Colonic mucosa (tissue), 4 donors: Measurements from ENCODE around the gene ZNF24. TPM values are rescaled to one million over a fixed set of nuclear protein-coding genes. Genes with fewer than 3 reads are reported as not detected.

ENCODE experiments used
- DNase-seq: peaks from one replicate; pipeline ENCODE4 v3.0.0-alpha.2; 2020
- H3K27ac ChIP-seq: fragments of 200-600 bp; one replicate; pipeline ENCODE4 v1.8.0; 2021
- H3K27me3 ChIP-seq: fragments of 200-600 bp; one replicate; pipeline ENCODE4 v1.8.0; 2021
- H3K36me3 ChIP-seq: fragments of 200-600 bp; one replicate; pipeline ENCODE4 v1.8.0; 2021
- H3K4me1 ChIP-seq: fragments of 200-600 bp; one replicate; pipeline ENCODE4 v1.8.0; 2021; ENCODE audit warnings: mild to moderate bottlenecking
- H3K4me3 ChIP-seq: fragments of 200-600 bp; one replicate; pipeline ENCODE4 v1.8.0; 2021
- H3K9ac ChIP-seq, 2 donors: one replicate each; pipeline ENCODE4 v1.7.0; 2013; ENCODE audit warnings: control low read depth in 2 of 2, low read depth in 2 of 2, low read length in 2 of 2
- H3K9me3 ChIP-seq: fragments of 200-600 bp; one replicate; pipeline ENCODE4 v1.8.0; 2021
- CTCF ChIP-seq: fragments of 200-600 bp; IDR thresholded peaks from one replicate; pipeline ENCODE4 v1.8.0; 2022; ENCODE audit warnings: antibody characterized with exemption, mild to moderate bottlenecking
- intact Hi-C: fragments of 100-400 bp; cut with DNase I; formaldehyde crosslinking; loops from one replicate; pipeline ENCODE4 v1.14.1; 2022
- total RNA-seq, 2 donors: library from RNA; stranded (reverse); fragmentation: NEBNext Ultra II Directional in 1 of 2; extraction: Animal tissue kit (Norgen Biotek cat#: 25700) in 1 of 2; gene quantifications; one replicate each; pipeline ENCODE4 v1.2.1, GENCODE V29; 2021
- donor health status: healthy.
- donor health status: DM: no; HTN: no; CAD: no.
- donor health status: DM: no; HTN: no; CAD: no.

Gene ZNF24
- 10 to 100 TPM; 49.1 to 55.5 TPM for total RNA-seq

DNA sequence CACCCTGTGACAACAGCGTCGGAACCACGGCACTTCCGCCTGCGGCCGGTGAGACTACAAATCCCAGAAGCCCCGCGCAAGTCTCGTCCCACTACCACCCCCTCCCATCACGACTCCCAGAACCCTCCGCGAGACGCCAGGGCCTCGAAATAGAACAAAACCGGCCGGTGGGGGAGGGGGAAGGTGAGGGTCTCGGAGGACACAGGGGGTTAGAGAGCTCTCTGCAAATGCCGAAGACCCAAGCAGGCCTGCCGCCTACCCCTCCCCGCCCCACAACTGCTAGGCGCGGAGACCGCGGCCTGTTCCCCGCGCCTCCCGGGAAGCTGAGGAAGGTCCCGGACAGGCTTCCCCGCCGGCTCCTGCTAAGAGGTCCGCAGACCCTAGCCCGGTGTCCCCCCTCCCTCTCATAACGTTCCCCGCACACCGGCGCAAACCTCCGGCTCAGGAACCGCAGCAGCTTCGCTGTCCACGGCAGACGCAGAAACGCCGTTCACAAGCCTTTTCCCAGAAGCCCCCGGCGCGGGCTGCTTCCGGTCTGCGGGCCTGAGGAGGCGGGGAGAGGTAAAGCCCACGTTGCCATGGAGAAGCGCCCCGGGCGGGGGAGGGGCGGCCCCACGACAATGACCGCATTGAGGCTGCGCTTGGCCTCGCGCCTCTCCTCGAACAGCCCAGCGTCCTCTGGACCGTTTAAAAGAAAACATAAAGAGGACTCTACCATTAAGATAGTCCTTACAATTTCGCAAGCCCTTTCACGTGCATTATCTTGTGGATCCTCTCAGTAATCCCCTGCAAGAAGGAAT lies at the start of gene ZNF24:
ZNF24 (minus strand) TSS at position 485 of the 800 bp plus-strand sequence. CDS start 3,770 bp downstream, outside the sequence.
- H3K27me3 ChIP-seq, result no peaks in the 10 kb centered on the region
- H3K4me1 ChIP-seq, result no peaks in the 10 kb centered on the region
- intact Hi-C loops, result loop anchor here (5.0 kb wide), 1 partner anchor 102 kb away; the partner anchor contains the start of gene ZNF397
- peak; percentile 98 for DNase-seq
- peak within 1 kb of the TSS; percentile 97 for H3K27ac ChIP-seq
- H3K9ac ChIP-seq, result peak within 1 kb of the TSS; percentile 83 to 94
- peaks cover 3% of the 10 kb centered on the region for H3K36me3 ChIP-seq
- no peaks in the 10 kb centered on the region for H3K9me3 ChIP-seq
- H3K4me3 ChIP-seq, result peak within 1 kb of the TSS; percentile 92
- no peak for TF ChIP-seq CTCF

- H3K9ac ChIP-seq, result no peak overlapping the region
- H3K9me3 ChIP-seq, result no peaks in the 10 kb centered on the region
- H3K4me1 ChIP-seq, result no peaks in the 10 kb centered on the region
- no peak for TF ChIP-seq CTCF
- no peaks in the 10 kb centered on the region for H3K27me3 ChIP-seq
- no peak for DNase-seq
- H3K27ac ChIP-seq, result no peak overlapping the region
- intact Hi-C loops, result no loop called here
- H3K4me3 ChIP-seq, result no peak overlapping the region
- H3K36me3 ChIP-seq, result no peaks in the 10 kb centered on the region
Measured at GRCh38 chr18:35393716-35394115, 49.5 kb upstream of the ZNF24 start.

DNA sequence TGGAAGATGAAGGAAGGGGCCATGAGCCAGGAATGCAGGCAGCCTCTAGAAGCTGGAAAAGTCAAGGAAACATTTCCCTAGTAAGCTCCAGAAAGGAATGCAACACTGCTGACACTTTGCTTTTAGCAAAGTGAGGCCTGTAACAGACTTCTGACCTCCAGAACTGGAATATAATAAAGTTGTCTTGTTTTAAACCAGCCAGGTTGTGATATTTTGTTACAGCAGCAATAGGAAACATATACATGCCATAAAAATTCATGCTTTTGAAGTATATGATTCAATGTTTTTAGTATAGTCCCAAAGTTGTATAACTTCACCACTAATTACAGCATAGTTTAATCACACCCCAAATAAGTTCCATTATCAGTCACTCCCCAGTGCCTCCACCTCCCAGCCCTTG lies 48.2 kb upstream of the ZNF24 start:
- Histone ChIP-seq H3K27ac (no peak overlapping the region), H3K36me3 (no peaks in the 10 kb centered on the region), H3K9me3 (no peaks in the 10 kb centered on the region), H3K27me3 (no peaks in the 10 kb centered on the region), H3K4me1 (no peaks in the 10 kb centered on the region), H3K4me3 (no peak overlapping the region), H3K9ac (no peak overlapping the region)
- TF ChIP-seq CTCF, result no peak
- intact Hi-C loops, result no loop called here
- no peak for DNase-seq

- H3K4me3 ChIP-seq, result no peak overlapping the region
- DNase-seq, result no peak
- H3K36me3 ChIP-seq, result no peaks in the 10 kb centered on the region
- H3K27me3 ChIP-seq, result no peaks in the 10 kb centered on the region
- no peak for TF ChIP-seq CTCF
- intact Hi-C loops, result no loop called here
- H3K9ac ChIP-seq, result no peak overlapping the region
- no peaks in the 10 kb centered on the region for H3K9me3 ChIP-seq
- H3K4me1 ChIP-seq, result no peaks in the 10 kb centered on the region
- no peak overlapping the region for H3K27ac ChIP-seq
Measured at GRCh38 chr18:35390951-35391700, 46.9 kb upstream of the ZNF24 start.

DNA sequence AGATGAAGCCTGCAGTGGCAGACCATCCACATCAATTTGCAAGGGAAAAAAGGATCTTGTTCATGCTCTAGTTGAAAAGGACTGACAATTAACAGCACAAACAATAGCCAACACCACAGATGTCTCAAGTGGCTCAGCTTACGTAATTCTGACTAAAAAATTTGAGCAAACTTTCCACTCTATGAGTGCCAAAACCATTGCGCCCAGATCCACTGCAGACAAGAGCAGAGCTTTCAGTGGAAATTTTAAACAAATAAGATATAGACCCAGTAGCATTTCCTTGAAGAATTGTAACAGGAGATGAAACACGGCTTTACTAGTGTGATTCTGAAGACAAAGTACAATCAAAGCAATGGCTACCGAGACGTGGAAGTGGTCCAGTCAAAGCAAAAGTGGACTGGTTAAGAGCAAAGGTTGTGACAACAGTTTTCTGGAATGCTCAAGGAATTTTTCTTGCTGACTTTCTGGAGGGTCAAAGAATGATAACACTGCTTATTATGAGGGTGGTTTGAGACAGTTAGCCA lies 44.9 kb upstream of the ZNF24 start:
- Histone ChIP-seq H3K9me3 (no peaks in the 10 kb centered on the region), H3K27me3 (no peaks in the 10 kb centered on the region), H3K9ac (no peak overlapping the region), H3K27ac (no peak overlapping the region), H3K36me3 (no peaks in the 10 kb centered on the region), H3K4me1 (no peaks in the 10 kb centered on the region), H3K4me3 (no peak overlapping the region)
- TF ChIP-seq CTCF, result no peak
- DNase-seq, result no peak
- intact Hi-C loops, result loop anchor here (5.0 kb wide), 1 partner anchor 563 kb away; no protein-coding TSS in a partner anchor
